PC-3 (cell line): Measurements from ENCODE around the gene EVPLL. TPM values are rescaled to one million over a fixed set of nuclear protein-coding genes. Genes with fewer than 3 reads are reported as not detected.
"Not testable (repeated sequence)": the region's sequence is repeated elsewhere in the genome, so short reads cannot be mapped to it uniquely, and the experiment has no call there.

Source experiments
- ATAC-seq: fragments of 200-7000 bp; cut with Tn5 transposase; 2 replicates; pipeline ENCODE4 v1.9.1; 2020; ENCODE audit warnings: mild to moderate bottlenecking, moderate library complexity
- BruUV-seq: library from RNA; stranded (reverse); fragments of 400-500 nt; replicated peaks from 2 replicates; lab custom pipeline; 2021; lab: Mats Ljungman, UMichigan
- CTCF ChIA-PET: fragments of 300-600 bp; sonication (Branson Sonifier 250); formaldehyde crosslinking; loops from one replicate; lab custom pipeline; 2022; ENCODE audit warnings: antibody characterized with exemption; lab: Charles Lee
- POLR2A ChIA-PET: fragments of 300-600 bp; sonication (Branson Sonifier 250); formaldehyde crosslinking; loops from one replicate; lab custom pipeline; 2022; ENCODE audit warnings: antibody characterized with exemption; ENCODE audit not compliant: unreplicated experiment; lab: Charles Lee
- DNase-seq: peaks from one replicate; pipeline ENCODE4 v3.0.0-alpha.2; 2015
- H2AFZ ChIP-seq: fragments of 300-600 bp; sonication (generic); 2 replicates; pipeline ENCODE4 v1.6.0; 2016; ENCODE audit warnings: antibody characterized with exemption, low read length
- H3F3A ChIP-seq: fragments of 300-600 bp; sonication (generic); one replicate; pipeline ENCODE4 v1.6.0; 2017; ENCODE audit warnings: antibody characterized with exemption, low read length, control low read depth, mild to moderate bottlenecking; ENCODE audit not compliant: unreplicated experiment
- H3K27ac ChIP-seq: fragments of 300-600 bp; sonication (generic); 2 replicates; pipeline ENCODE4 v1.5.1; 2016; ENCODE audit warnings: mild to moderate bottlenecking, low read length
- H3K27me3 ChIP-seq: fragments of 300-600 bp; sonication (generic); 2 replicates; pipeline ENCODE4 v1.6.1; 2016; ENCODE audit warnings: low read length, mixed read lengths
- H3K36me3 ChIP-seq: fragments of 300-600 bp; sonication (generic); 2 replicates; pipeline ENCODE4 v1.6.1; 2016; ENCODE audit warnings: low read depth, mixed run types, low read length, mixed read lengths
- H3K4me1 ChIP-seq: fragments of 300-600 bp; sonication (generic); 2 replicates; pipeline ENCODE4 v1.5.1; 2016; ENCODE audit warnings: low read length; ENCODE audit not compliant: insufficient read depth
- H3K4me2 ChIP-seq: fragments of 300-600 bp; sonication (generic); 2 replicates; pipeline ENCODE4 v1.6.0; 2016; ENCODE audit warnings: low read length
- H3K4me3 ChIP-seq: fragments of 300-600 bp; sonication (generic); 2 replicates; pipeline ENCODE4 v1.5.1; 2016; ENCODE audit warnings: mild to moderate bottlenecking, low read length, mixed read lengths
- H3K79me2 ChIP-seq: fragments of 300-600 bp; sonication (generic); 2 replicates; pipeline ENCODE4 v1.6.1; 2017; ENCODE audit warnings: low read length, mixed read lengths
- H3K9ac ChIP-seq: fragments of 300-600 bp; sonication (generic); 2 replicates; pipeline ENCODE4 v1.6.0; 2016; ENCODE audit warnings: mild to moderate bottlenecking, low read length
- H3K9me2 ChIP-seq: fragments of 300-600 bp; sonication (generic); replicated peaks from 2 replicates; pipeline ENCODE4 v1.6.1; 2016; ENCODE audit warnings: mixed run types, low read length, mixed read lengths
- H3K9me3 ChIP-seq: fragments of 300-600 bp; sonication (generic); 2 replicates; pipeline ENCODE4 v1.6.1; 2016; ENCODE audit warnings: low read length, mixed read lengths
- H4K20me1 ChIP-seq: fragments of 300-600 bp; sonication (generic); 2 replicates; pipeline ENCODE4 v1.6.1; 2016; ENCODE audit warnings: low read length, mixed read lengths
- intact Hi-C: fragments of 100-400 bp; cut with micrococcal nuclease; formaldehyde crosslinking; loops from 2 replicates; pipeline ENCODE4 v1.9.0; 2023
- microRNA-seq: library from miRNA; unstranded; fragments of <30 nt; microRNA quantifications from one replicate; pipeline ENCODE4 v1.1.0, GENCODE V29; 2020; ENCODE audit not compliant: unreplicated experiment
- total RNA-seq: library from RNA; depleted of rRNA; stranded (reverse); fragments of >200 nt; gene quantifications from 2 replicates; pipeline ENCODE4 v1.2.3, GENCODE V29; 2014; rRNA removed

EVPLL gene
- total RNA-seq, 1 experiment from 2014 or later = 1.3 TPM

- H3K9ac ChIP-seq, H3K79me2 ChIP-seq, H3K27ac ChIP-seq, H3K4me1 ChIP-seq, ATAC-seq, H3K9me2 ChIP-seq, H3F3A ChIP-seq, H3K4me3 ChIP-seq, H4K20me1 ChIP-seq, H2AFZ ChIP-seq, intact Hi-C loops, H3K27me3 ChIP-seq, H3K9me3 ChIP-seq, CTCF ChIA-PET, POLR2A ChIA-PET, BruUV-seq, DNase-seq, H3K36me3 ChIP-seq, H3K4me2 ChIP-seq: not testable (repeated sequence)
Observed at GRCh38 chr17:18423015-18423414, 45.4 kb downstream of the EVPLL start.

- H2AFZ ChIP-seq, H3K36me3 ChIP-seq, ATAC-seq, H3K9ac ChIP-seq, CTCF ChIA-PET, intact Hi-C loops, H3K4me1 ChIP-seq, H3F3A ChIP-seq, H3K27me3 ChIP-seq, POLR2A ChIA-PET, H3K79me2 ChIP-seq, DNase-seq, BruUV-seq, H3K4me2 ChIP-seq, H4K20me1 ChIP-seq, H3K27ac ChIP-seq, H3K4me3 ChIP-seq, H3K9me2 ChIP-seq, H3K9me3 ChIP-seq: not testable (repeated sequence)
Observed at GRCh38 chr17:18425593-18425992, 48.0 kb downstream of the EVPLL start.

- H3K9me2 ChIP-seq, ATAC-seq, DNase-seq, BruUV-seq, H3K4me3 ChIP-seq, intact Hi-C loops, H3K4me2 ChIP-seq, H3K4me1 ChIP-seq, H3K79me2 ChIP-seq, H3K9me3 ChIP-seq, POLR2A ChIA-PET, H3K27ac ChIP-seq, H3K36me3 ChIP-seq, H2AFZ ChIP-seq, H3F3A ChIP-seq, H3K9ac ChIP-seq, H4K20me1 ChIP-seq, CTCF ChIA-PET, H3K27me3 ChIP-seq: not testable (repeated sequence)
Observed at GRCh38 chr17:18426639-18427038, 49.1 kb downstream of the EVPLL start.

- H3K4me3 ChIP-seq, H3K4me2 ChIP-seq, H3K27ac ChIP-seq, H3K27me3 ChIP-seq, ATAC-seq, intact Hi-C loops, DNase-seq, H3F3A ChIP-seq, H2AFZ ChIP-seq, H4K20me1 ChIP-seq, H3K9me3 ChIP-seq, POLR2A ChIA-PET, H3K9me2 ChIP-seq, H3K36me3 ChIP-seq, H3K79me2 ChIP-seq, BruUV-seq, CTCF ChIA-PET, H3K4me1 ChIP-seq, H3K9ac ChIP-seq: not testable (repeated sequence)
Observed at GRCh38 chr17:18432206-18432605, 54.6 kb downstream of the EVPLL start.

Small RNA genes lying within 50 kb of the gene (microRNA-seq; reads per million reads assigned to microRNA genes)
- not detected for gene MIR6778

Other genes starting within 250 kb of the EVPLL start
- gene ALKBH5, start 193.9 kb upstream of the EVPLL start, total RNA-seq = 207 and 227 TPM in 2 replicates
- 47.4 and 60.6 TPM in 2 replicates for gene LLGL1, start 152.1 kb upstream of the EVPLL start, total RNA-seq
- 537 and 742 TPM in 2 replicates for gene FLII, start 119.0 kb upstream of the EVPLL start, total RNA-seq
- 16.6 and 17.5 TPM in 2 replicates for gene MIEF2, start 117.1 kb upstream of the EVPLL start, total RNA-seq
- 44.7 and 46.8 TPM in 2 replicates for gene TOP3A, start 62.8 kb upstream of the EVPLL start, total RNA-seq
- gene SMCR8, start 62.5 kb upstream of the EVPLL start, total RNA-seq = 20.4 and 22.7 TPM in 2 replicates
- 60.6 and 61.5 TPM in 2 replicates for gene SHMT1, start 14.2 kb upstream of the EVPLL start, total RNA-seq
- not detected in 2 replicates for gene LGALS9C, start 99.0 kb downstream of the EVPLL start, total RNA-seq